Spleen (tissue), 11 donors: ENCODE data around the gene AIG1. TPM values are rescaled to one million over a fixed set of nuclear protein-coding genes. Genes with fewer than 3 reads are reported as not detected.

Source experiments
- DNase-seq: peaks from one replicate; pipeline ENCODE4 v3.0.0-alpha.2; 2020
- H3K27ac ChIP-seq, 8 donors: fragments of 200-600 bp; sonication (generic) in 7 of 8; 1 replicate in 4 of 8; 2 replicates in 4 of 8; pipeline versions ENCODE4 v1.5.0 to v1.8.0; 2016 to 2021; ENCODE audit warnings: inconsistent platforms in 4 of 8, mild to moderate bottlenecking in 4 of 8, moderate library complexity in 1 of 8
- H3K27me3 ChIP-seq, 7 donors: fragments of 200-600 bp; sonication (generic) in 6 of 7; replicated peaks in 1 of 7; 1 replicate in 4 of 7; 2 replicates in 3 of 7; pipeline versions ENCODE4 v1.5.0 to v1.8.0; 2016 to 2021; ENCODE audit warnings: inconsistent platforms in 3 of 7, mild to moderate bottlenecking in 1 of 7
- H3K36me3 ChIP-seq, 6 donors: fragments of 200-600 bp; sonication (generic) in 5 of 6; 1 replicate in 4 of 6; 2 replicates in 2 of 6; pipeline versions ENCODE4 v1.5.0 to v1.8.0; 2016 to 2021; ENCODE audit warnings: inconsistent platforms in 2 of 6
- H3K4me1 ChIP-seq, 6 donors: fragments of 200-600 bp; sonication (generic) in 5 of 6; 1 replicate in 3 of 6; 2 replicates in 3 of 6; pipeline versions ENCODE4 v1.5.0 to v1.8.0; 2016 to 2021; ENCODE audit warnings: inconsistent platforms in 3 of 6
- H3K4me3 ChIP-seq, 8 donors: fragments of 200-600 bp; sonication (generic) in 7 of 8; 1 replicate in 4 of 8; 2 replicates in 4 of 8; pipeline versions ENCODE4 v1.5.0 to v1.8.0; 2016 to 2021; ENCODE audit warnings: inconsistent platforms in 4 of 8, mild to moderate bottlenecking in 4 of 8, moderate library complexity in 2 of 8
- H3K9me3 ChIP-seq, 8 donors: fragments of 200-600 bp; sonication (generic) in 7 of 8; 1 replicate in 4 of 8; 2 replicates in 4 of 8; pipeline versions ENCODE4 v1.5.0 to v1.8.0; 2016 to 2021; ENCODE audit warnings: inconsistent platforms in 4 of 8
- CTCF ChIP-seq, 11 experiments: fragments of 200-600 bp in 7 of 11; fragments of 450-650 bp in 4 of 11; sonication (generic) in 4 of 11; IDR thresholded peaks in 8 of 11; conservative IDR thresholded peaks in 3 of 11; 1 replicate in 7 of 11; 2 replicates in 4 of 11; pipeline versions ENCODE4 v1.4.0 to v1.8.0; 2016 to 2021; ENCODE audit warnings: antibody characterized with exemption in 11 of 11, inconsistent platforms in 4 of 11, mild to moderate bottlenecking in 1 of 11
- POLR2A ChIP-seq, 3 donors: fragments of 450-650 bp; IDR thresholded peaks; one replicate each; pipeline ENCODE4 v1.5.1; 2017; ENCODE audit warnings: antibody characterized with exemption in 3 of 3, mild to moderate bottlenecking in 1 of 3
- POLR2AphosphoS5 ChIP-seq, 3 donors: sonication (generic); formaldehyde crosslinking; IDR thresholded peaks; one replicate each; pipeline ENCODE4 v1.5.1; 2017; ENCODE audit warnings: antibody characterized with exemption in 3 of 3
- WGBS, 5 donors: extraction: QIAGEN DNeasy Blood & Tissue Kit in 3 of 5; methylation state at CpG; one replicate each; pipeline versions ENCODE4 v1.1.5 to v1.1.7; 2013 to 2018; 5-methylcytosine and 5-hydroxymethylcytosine counted together
- intact Hi-C: fragments of 100-400 bp; cut with DNase I; formaldehyde crosslinking; loops from one replicate; pipeline ENCODE4 v1.15.0; 2023; ENCODE audit warnings: low total_unique reads
- polyA plus RNA-seq, 3 donors: library from polyadenylated mRNA; stranded (reverse); fragments of 200-250 nt; gene quantifications; one replicate each; pipeline ENCODE4 v1.2.1, GENCODE V29; 2013
- total RNA-seq, 7 donors: library from RNA; depleted of rRNA in 3 of 7; stranded (reverse); fragments of >200 nt in 3 of 7; fragmentation: NEBNext Ultra II Directional in 4 of 7; extraction: Animal tissue kit (Norgen Biotek cat#: 25700) in 4 of 7; gene quantifications; one replicate each; pipeline versions ENCODE4 v1.1.0 to v1.2.1, GENCODE V29; 2016 to 2021
- donor health status: healthy with polysubstance abuse.
- donor health status: DM: no; HTN: no; CAD: no; lungs with moderate emphysema.
- donor health status: DM: no; HTN: no; CAD: no.
- donor health status: Bipolar disorder and iron deficiency.
- donor health status: healthy.
- donor health status: DM: no; HTN: no; CAD: no.
- donor health status: DM: yes; HTN: yes; CAD: no.

Gene AIG1
- total and polyA plus RNA-seq, 10 donors = 14.3 to 38.0 (median 27.9) TPM

DNA sequence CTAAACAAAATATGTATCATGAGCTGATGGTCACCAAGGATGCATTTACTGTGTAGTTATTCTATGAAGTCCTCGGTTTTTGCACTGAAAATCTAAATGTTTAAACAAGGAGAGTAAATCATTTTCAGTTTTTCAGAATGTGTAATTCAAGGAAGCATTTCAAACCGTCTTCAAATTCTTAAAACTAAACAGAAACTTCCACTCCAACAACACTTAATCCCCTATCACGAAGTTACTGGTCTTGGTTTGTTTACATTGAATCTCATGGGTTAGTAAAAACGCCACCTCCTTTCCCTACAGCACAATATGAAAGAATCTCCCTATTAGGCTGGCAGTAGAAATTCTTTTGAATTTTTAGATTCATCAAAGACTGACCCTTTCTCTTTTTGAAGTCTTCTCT lies 192.9 kb downstream of the AIG1 start:
- WGBS, 5 donors = 72 to 87% (median 86%) methylated on average over 4 of the region's 4 CpGs
- Histone ChIP-seq H3K4me1 (no peaks in the 10 kb centered on the region), H3K36me3 (no peaks in the 10 kb centered on the region), H3K4me3 (no peak overlapping the region), H3K9me3 (peaks cover 0 to 8% (median 1%) of the 10 kb centered on the region in 8 donors), H3K27me3 (no peaks in the 10 kb centered on the region), H3K27ac (no peak overlapping the region)
- intact Hi-C loops = no loop called here
- TF ChIP-seq POLR2AphosphoS5 (IDR thresholded peaks at IDR 0.05) (no peak), CTCF (IDR thresholded peaks at IDR 0.05 in 8 of 11, conservative IDR thresholded peaks at IDR 0.05 in 3 of 11) (no peak), POLR2A (IDR thresholded peaks at IDR 0.05) (no peak)
- DNase-seq = no peak

DNA sequence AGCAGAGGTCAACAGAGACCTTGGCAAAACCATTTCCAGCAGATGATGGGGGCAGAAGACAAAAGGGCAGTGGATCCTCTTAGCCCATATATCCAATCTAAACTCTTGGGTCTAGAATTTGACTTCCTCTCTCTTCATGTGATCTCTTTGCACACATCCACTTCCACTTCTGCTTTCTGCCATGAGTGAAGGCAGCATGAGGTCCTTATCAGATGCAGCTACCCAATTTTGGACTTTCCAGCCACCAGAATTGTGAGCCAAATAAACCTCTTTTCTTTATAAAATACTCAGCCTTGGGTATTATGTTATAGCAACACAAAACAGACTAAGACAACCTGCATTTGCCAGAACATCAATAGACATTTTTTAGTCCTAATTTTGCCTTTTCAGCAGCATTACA lies 198.3 kb downstream of the AIG1 start:
- Histone ChIP-seq H3K36me3 (no peaks in the 10 kb centered on the region), H3K4me3 (no peak overlapping the region), H3K27ac (no peak overlapping the region), H3K9me3 (peaks cover 0 to 23% (median 15%) of the 10 kb centered on the region in 8 donors), H3K27me3 (no peaks in the 10 kb centered on the region), H3K4me1 (no peaks in the 10 kb centered on the region)
- intact Hi-C loops = no loop called here
- TF ChIP-seq CTCF (IDR thresholded peaks at IDR 0.05 in 8 of 11, conservative IDR thresholded peaks at IDR 0.05 in 3 of 11) (no peak), POLR2A (IDR thresholded peaks at IDR 0.05) (no peak), POLR2AphosphoS5 (IDR thresholded peaks at IDR 0.05) (no peak)
- DNase-seq = no peak

DNA sequence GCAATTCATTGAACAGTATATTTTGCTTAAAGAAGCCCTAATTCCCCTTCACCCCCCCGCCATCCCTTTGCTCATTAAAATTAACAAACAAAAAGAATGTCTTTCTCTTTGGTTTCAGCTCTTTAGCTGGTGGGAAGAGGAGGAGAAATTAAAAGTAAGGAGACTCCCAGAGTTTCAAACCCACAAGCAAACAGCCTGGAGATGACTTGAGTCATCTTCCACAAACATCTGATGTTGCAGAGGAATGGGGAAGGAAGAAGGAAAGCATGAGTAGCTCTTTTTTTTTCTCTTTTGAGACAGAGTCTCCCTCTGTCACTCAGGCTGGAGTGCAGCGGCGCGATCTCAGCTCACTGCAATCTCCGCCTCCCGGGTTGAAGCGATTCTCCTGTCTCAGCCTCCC lies 200.2 kb downstream of the AIG1 start:
- Histone ChIP-seq H3K9me3 (peaks cover 0 to 23% (median 15%) of the 10 kb centered on the region in 8 donors), H3K4me1 (no peaks in the 10 kb centered on the region), H3K4me3 (no peak overlapping the region), H3K27ac (no peak overlapping the region), H3K36me3 (no peaks in the 10 kb centered on the region), H3K27me3 (no peaks in the 10 kb centered on the region)
- intact Hi-C loops = no loop called here
- WGBS, 5 donors = 92 to 99% (median 95%) methylated on average over 7 of the region's 7 CpGs
- no peak for DNase-seq
- TF ChIP-seq POLR2AphosphoS5 (IDR thresholded peaks at IDR 0.05) (no peak), CTCF (IDR thresholded peaks at IDR 0.05 in 8 of 11, conservative IDR thresholded peaks at IDR 0.05 in 3 of 11) (no peak), POLR2A (IDR thresholded peaks at IDR 0.05) (no peak)

DNA sequence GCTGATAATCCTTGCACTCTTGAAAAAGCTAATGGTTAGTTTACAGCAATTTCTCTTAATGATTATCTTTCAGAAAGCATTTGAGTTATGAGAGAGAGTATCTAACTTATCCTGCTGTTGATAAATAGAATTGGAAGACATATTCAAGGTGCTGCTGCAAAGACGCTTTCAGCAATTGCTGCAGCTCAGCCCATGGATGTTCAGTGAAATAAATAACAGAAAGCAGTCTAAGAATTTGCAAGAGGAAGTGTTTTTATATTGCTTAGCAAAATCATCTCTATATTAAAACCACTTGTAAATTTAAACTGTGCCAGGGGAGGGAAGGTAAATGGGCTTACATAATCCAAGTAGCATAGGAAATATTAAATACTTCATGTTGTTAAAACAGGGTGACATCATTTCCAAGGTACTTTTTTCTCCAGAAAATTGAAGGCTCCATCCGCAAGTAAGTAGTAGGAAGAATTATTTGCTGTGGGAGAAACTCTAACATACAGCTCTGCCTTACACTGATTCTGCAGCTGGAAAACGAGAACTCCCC lies 201.3 kb downstream of the AIG1 start:
- no peaks in the 10 kb centered on the region for H3K27me3 ChIP-seq
- TF ChIP-seq POLR2A (IDR thresholded peaks at IDR 0.05) (no peak), CTCF (IDR thresholded peaks at IDR 0.05 in 8 of 11, conservative IDR thresholded peaks at IDR 0.05 in 3 of 11) (no peak), POLR2AphosphoS5 (IDR thresholded peaks at IDR 0.05) (no peak)
- peaks cover 0 to 23% (median 15%) of the 10 kb centered on the region in 8 donors for H3K9me3 ChIP-seq
- no peak overlapping the region for H3K27ac ChIP-seq
- DNase-seq = no peak
- no peaks in the 10 kb centered on the region for H3K4me1 ChIP-seq
- WGBS, 5 donors = 83 to 89% (median 86%) methylated on average over 3 of the region's 3 CpGs
- intact Hi-C loops = no loop called here
- H3K36me3 ChIP-seq = no peaks in the 10 kb centered on the region
- H3K4me3 ChIP-seq = no peak overlapping the region
